Loucy (cell line): ENCODE measurements around the gene MSL3B.

Source experiments
- H2AFZ ChIP-seq: fragments of 200-600 bp; sonication (generic); 2 replicates; pipeline ENCODE4 v1.6.0; 2016; ENCODE audit warnings: antibody characterized with exemption, mild to moderate bottlenecking, low read length, moderate library complexity
- H3F3A ChIP-seq: fragments of 200-600 bp; 2 replicates; pipeline ENCODE4 v1.6.0; 2016; ENCODE audit warnings: antibody characterized with exemption, low read depth, mild to moderate bottlenecking
- H3K27me3 ChIP-seq: fragments of 200-600 bp; sonication (generic); 2 replicates; pipeline ENCODE4 v1.6.1; 2014; ENCODE audit warnings: low read length, mild to moderate bottlenecking; ENCODE audit not compliant: insufficient read depth, poor library complexity, severe bottlenecking
- H3K36me3 ChIP-seq: fragments of 200-600 bp; sonication (generic); 2 replicates; pipeline ENCODE4 v1.6.1; 2016; ENCODE audit warnings: low read length; ENCODE audit not compliant: insufficient read depth
- H3K4me1 ChIP-seq: fragments of 200-600 bp; sonication (generic); 2 replicates; pipeline ENCODE4 v1.5.1; 2014; ENCODE audit warnings: low read length, mild to moderate bottlenecking; ENCODE audit not compliant: insufficient read depth, poor library complexity, severe bottlenecking
- H3K4me2 ChIP-seq: fragments of 200-600 bp; sonication (generic); 2 replicates; pipeline ENCODE4 v1.6.0; 2014; ENCODE audit warnings: antibody characterized with exemption, low read length, low read depth, mild to moderate bottlenecking; ENCODE audit not compliant: poor library complexity, severe bottlenecking
- H3K4me3 ChIP-seq: fragments of 200-600 bp; sonication (generic); 2 replicates; pipeline ENCODE4 v1.5.1; 2014; ENCODE audit warnings: low read length, mild to moderate bottlenecking, mixed read lengths; ENCODE audit not compliant: poor library complexity, severe bottlenecking
- H3K79me2 ChIP-seq: fragments of 200-600 bp; sonication (generic); 2 replicates; pipeline ENCODE4 v1.6.1; 2014; ENCODE audit warnings: low read length; ENCODE audit not compliant: insufficient read depth
- H3K9ac ChIP-seq: fragments of 200-600 bp; sonication (generic); 2 replicates; pipeline ENCODE4 v1.6.0; 2014; ENCODE audit warnings: mild to moderate bottlenecking, low read depth, low read length, moderate library complexity; ENCODE audit not compliant: poor library complexity, severe bottlenecking
- H3K9me2 ChIP-seq: fragments of 200-600 bp; sonication (generic); replicated peaks from 2 replicates; pipeline ENCODE4 v1.6.1; 2016; ENCODE audit warnings: low read depth, low read length, mixed read lengths
- H3K9me3 ChIP-seq: fragments of 200-600 bp; sonication (generic); 2 replicates; pipeline ENCODE4 v1.6.1; 2014; ENCODE audit warnings: mild to moderate bottlenecking, antibody characterized with exemption, low read length, low read depth; ENCODE audit not compliant: insufficient read depth
- H4K20me1 ChIP-seq: fragments of 200-600 bp; sonication (generic); 2 replicates; pipeline ENCODE4 v1.6.0; 2014; ENCODE audit warnings: antibody characterized with exemption, low read length, mild to moderate bottlenecking; ENCODE audit not compliant: insufficient read depth, poor library complexity, severe bottlenecking
- EZH2phosphoT487 ChIP-seq: fragments of 200-600 bp; IDR thresholded peaks from 2 replicates; pipeline ENCODE4 v1.6.1; 2018; ENCODE audit warnings: antibody characterized with exemption, mild to moderate bottlenecking, moderate library complexity, borderline replicate concordance
- TF ChIP-seq, protein P1 (sequence below): fragments of 200-600 bp; sonication (generic); conservative IDR thresholded peaks from 2 replicates; pipeline ENCODE4 v1.5.1; 2014; ENCODE audit warnings: mild to moderate bottlenecking, antibody characterized with exemption, low read length

Gene MSL3B

GRCh38 chr2:233846387-233847247 is 21.6 kb downstream of the MSL3B start:
- H3K4me3 ChIP-seq: peak overlapping the region; percentile 19
- no peak overlapping the region for H3K9ac ChIP-seq
- H3K4me2 ChIP-seq: peak overlapping the region; percentile 52
- H3K9me2 ChIP-seq: no peaks in the 10 kb centered on the region
- no peaks in the 10 kb centered on the region for H3K27me3 ChIP-seq
- H3K9me3 ChIP-seq: no peaks in the 10 kb centered on the region
- TF ChIP-seq EZH2phosphoT487: no peak
- peaks cover 53% of the 10 kb centered on the region for H4K20me1 ChIP-seq
- H3F3A ChIP-seq: no peaks in the 10 kb centered on the region
- no peak overlapping the region for H2AFZ ChIP-seq
- H3K79me2 ChIP-seq: peaks cover 100% of the 10 kb centered on the region
- peaks cover 42% of the 10 kb centered on the region for H3K4me1 ChIP-seq
- peaks cover 96% of the 10 kb centered on the region for H3K36me3 ChIP-seq

GRCh38 chr2:233845301-233846060 is 22.7 kb downstream of the MSL3B start:
- Histone ChIP-seq H3K36me3 (peaks cover 99% of the 10 kb centered on the region), H3K9ac (no peak overlapping the region), H3K9me3 (no peaks in the 10 kb centered on the region), H4K20me1 (peaks cover 51% of the 10 kb centered on the region), H3K4me3 (no peak overlapping the region), H3K4me2 (no peak overlapping the region), H3K27me3 (no peaks in the 10 kb centered on the region), H3F3A (no peaks in the 10 kb centered on the region), H3K79me2 (peaks cover 100% of the 10 kb centered on the region), H3K4me1 (peaks cover 40% of the 10 kb centered on the region), H2AFZ (no peak overlapping the region), H3K9me2 (no peaks in the 10 kb centered on the region)
- TF ChIP-seq EZH2phosphoT487: no peak
- TF ChIP-seq, protein P1, sequence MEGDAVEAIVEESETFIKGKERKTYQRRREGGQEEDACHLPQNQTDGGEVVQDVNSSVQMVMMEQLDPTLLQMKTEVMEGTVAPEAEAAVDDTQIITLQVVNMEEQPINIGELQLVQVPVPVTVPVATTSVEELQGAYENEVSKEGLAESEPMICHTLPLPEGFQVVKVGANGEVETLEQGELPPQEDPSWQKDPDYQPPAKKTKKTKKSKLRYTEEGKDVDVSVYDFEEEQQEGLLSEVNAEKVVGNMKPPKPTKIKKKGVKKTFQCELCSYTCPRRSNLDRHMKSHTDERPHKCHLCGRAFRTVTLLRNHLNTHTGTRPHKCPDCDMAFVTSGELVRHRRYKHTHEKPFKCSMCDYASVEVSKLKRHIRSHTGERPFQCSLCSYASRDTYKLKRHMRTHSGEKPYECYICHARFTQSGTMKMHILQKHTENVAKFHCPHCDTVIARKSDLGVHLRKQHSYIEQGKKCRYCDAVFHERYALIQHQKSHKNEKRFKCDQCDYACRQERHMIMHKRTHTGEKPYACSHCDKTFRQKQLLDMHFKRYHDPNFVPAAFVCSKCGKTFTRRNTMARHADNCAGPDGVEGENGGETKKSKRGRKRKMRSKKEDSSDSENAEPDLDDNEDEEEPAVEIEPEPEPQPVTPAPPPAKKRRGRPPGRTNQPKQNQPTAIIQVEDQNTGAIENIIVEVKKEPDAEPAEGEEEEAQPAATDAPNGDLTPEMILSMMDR: no peak

GRCh38 chr2:233844836-233845235 is 23.4 kb downstream of the MSL3B start:
- H2AFZ ChIP-seq: no peak overlapping the region
- peaks cover 40% of the 10 kb centered on the region for H3K4me1 ChIP-seq
- no peaks in the 10 kb centered on the region for H3K9me3 ChIP-seq
- no peak overlapping the region for H3K9ac ChIP-seq
- peaks cover 99% of the 10 kb centered on the region for H3K36me3 ChIP-seq
- no peaks in the 10 kb centered on the region for H3F3A ChIP-seq
- no peaks in the 10 kb centered on the region for H3K9me2 ChIP-seq
- no peak overlapping the region for H3K4me3 ChIP-seq
- no peak overlapping the region for H3K4me2 ChIP-seq
- H3K79me2 ChIP-seq: peaks cover 100% of the 10 kb centered on the region
- TF ChIP-seq EZH2phosphoT487: no peak
- TF ChIP-seq, protein P1: no peak
- H4K20me1 ChIP-seq: peaks cover 52% of the 10 kb centered on the region
- H3K27me3 ChIP-seq: no peaks in the 10 kb centered on the region
